Inflammatory macrophage (primary cell): ENCODE results near the gene PATE4.

Experiments
- DNase-seq, 2 donors: peaks; one replicate each; pipeline ENCODE4 v3.0.0-alpha.2; 2020 to 2022

The PATE4 gene

DNA sequence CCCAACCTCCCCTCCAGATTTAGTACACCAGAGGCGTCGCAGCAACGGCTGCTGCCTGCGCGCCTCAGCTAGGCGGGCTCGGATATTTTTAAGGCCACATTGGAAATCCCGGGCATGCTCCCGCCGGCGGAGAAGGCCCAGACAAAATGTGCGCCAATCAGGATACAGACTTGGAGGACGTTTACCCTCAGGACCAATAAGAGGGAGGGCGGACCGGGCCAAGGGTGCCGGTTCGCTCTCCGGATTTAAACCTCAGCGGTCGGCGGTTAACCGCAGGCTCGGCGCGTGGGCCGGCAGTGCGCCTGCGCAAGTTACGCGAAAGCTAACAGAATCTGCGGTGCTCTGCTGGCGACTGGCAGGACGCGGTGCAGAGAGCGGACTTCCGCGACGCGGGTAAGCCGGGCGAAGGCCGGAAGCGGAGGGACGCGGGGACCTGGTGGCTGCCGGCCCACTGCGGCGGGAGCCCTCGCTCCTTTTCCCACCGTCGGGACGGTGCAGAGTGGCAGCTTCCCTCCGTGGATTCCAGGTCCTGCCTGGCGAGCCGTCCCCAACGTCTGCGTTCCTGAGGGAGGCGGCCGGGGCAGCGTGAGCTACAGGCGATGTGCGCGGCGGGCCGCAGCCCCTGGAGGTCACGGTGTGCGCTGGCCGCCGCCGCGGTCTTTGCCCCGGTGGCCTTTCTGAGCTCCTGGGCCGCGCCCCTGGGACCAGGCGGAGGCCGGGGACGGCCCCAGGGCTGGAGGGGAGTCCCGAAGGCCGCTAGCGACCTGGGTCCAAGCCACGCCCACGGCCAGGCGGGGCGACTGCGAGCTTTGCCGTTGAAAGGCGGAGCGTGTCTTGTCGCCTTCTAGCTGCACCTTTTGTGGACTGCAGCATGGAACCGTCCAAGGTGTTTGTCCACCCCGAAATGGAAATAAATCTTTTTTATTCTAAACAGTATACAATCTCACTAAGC lies 54.5 kb downstream of the PATE4 start, which contains the start of gene HYLS1:
HYLS1 (plus strand) TSS at position 296 of the 952 bp plus-strand sequence. CDS start 11,701 bp downstream, outside the sequence.
- peak; percentile 97 to 98 for DNase-seq
